AG10803 (cell line): ENCODE data around the gene CAMKK2.

Experiments used
- DNase-seq: peaks from one replicate; pipeline ENCODE4 v3.0.0; 2010; ENCODE audit warnings: low read depth
- H3K4me3 ChIP-seq: 2 replicates; pipeline ENCODE4 v1.5.1; 2011; ENCODE audit warnings: mild to moderate bottlenecking, low read length, control low read depth
- TF ChIP-seq, protein P1 (sequence below): conservative IDR thresholded peaks from 2 replicates; pipeline ENCODE4 v1.5.1; 2011; ENCODE audit warnings: mild to moderate bottlenecking, low read length, control low read depth, inconsistent platforms

The CAMKK2 gene

GRCh38 chr12:121297435-121297991 is 1.0 kb upstream of the CAMKK2 start:
- peak; percentile 38 for DNase-seq

GRCh38 chr12:121295746-121296617 is 527 bp downstream of the CAMKK2 start:
- H3K4me3 ChIP-seq, result peak overlapping the region; percentile 87
- peak; percentile 5 for DNase-seq
- TF ChIP-seq, protein P1, sequence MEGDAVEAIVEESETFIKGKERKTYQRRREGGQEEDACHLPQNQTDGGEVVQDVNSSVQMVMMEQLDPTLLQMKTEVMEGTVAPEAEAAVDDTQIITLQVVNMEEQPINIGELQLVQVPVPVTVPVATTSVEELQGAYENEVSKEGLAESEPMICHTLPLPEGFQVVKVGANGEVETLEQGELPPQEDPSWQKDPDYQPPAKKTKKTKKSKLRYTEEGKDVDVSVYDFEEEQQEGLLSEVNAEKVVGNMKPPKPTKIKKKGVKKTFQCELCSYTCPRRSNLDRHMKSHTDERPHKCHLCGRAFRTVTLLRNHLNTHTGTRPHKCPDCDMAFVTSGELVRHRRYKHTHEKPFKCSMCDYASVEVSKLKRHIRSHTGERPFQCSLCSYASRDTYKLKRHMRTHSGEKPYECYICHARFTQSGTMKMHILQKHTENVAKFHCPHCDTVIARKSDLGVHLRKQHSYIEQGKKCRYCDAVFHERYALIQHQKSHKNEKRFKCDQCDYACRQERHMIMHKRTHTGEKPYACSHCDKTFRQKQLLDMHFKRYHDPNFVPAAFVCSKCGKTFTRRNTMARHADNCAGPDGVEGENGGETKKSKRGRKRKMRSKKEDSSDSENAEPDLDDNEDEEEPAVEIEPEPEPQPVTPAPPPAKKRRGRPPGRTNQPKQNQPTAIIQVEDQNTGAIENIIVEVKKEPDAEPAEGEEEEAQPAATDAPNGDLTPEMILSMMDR, result no peak

More at GRCh38 chr12:121297435-121297991, 1.0 kb upstream of the CAMKK2 start:
- H3K4me3 ChIP-seq, result peak overlapping the region; percentile 72
- TF ChIP-seq, protein P1, result no peak

- H3K4me3 ChIP-seq, result peak overlapping the region; percentile 87
- TF ChIP-seq, protein P1, result no peak
- no peak for DNase-seq
Observed at GRCh38 chr12:121295116-121295745, 1.3 kb downstream of the CAMKK2 start.

DNA sequence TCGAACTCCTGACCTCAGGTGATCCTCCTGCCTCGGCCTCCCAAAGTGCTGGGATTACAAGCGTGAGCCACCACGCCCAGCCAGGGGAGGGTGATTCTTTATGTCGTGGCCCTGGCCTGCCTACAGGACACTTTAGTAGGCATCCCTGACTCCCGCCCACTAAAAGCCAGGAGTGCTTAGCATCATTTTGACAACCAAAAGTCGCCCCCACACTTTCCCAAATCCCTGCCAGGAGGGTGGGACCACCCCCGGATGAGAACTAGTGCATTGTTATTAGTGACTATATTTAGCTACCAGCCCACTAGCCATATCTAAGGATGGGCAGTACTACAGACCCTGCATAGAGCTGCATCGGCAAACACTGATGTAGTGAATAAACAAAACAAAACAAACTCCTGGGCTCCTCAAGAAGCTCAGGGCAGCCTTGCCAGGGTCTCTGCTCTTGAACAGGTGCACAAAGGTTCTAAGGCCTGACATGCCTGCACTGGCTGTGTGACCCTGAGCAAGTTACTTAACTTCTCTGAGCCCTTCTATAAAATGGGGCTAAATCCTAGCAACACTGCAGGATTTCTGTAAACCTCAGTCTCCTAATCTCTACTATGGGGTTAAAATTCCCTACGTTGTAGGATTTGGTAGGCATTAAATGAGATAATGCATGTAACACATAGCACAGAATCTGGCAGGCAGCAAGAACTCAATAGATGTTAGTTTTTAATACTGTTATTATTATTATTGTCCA is 2.2 kb downstream of the CAMKK2 start:
- no peak for DNase-seq
- H3K4me3 ChIP-seq, result no peak overlapping the region
- TF ChIP-seq, protein P1, result no peak

- DNase-seq, result no peak
- TF ChIP-seq, protein P1, result no peak
- H3K4me3 ChIP-seq, result no peak overlapping the region
Observed at GRCh38 chr12:121293603-121294002, 2.9 kb downstream of the CAMKK2 start.

- DNase-seq, result no peak
- TF ChIP-seq, protein P1, result no peak
- no peak overlapping the region for H3K4me3 ChIP-seq
Observed at GRCh38 chr12:121290410-121290809, 6.1 kb downstream of the CAMKK2 start.
